Natural killer cell (primary cell): ENCODE measurements around the gene NRXN3. TPM values are rescaled to one million over a fixed set of nuclear protein-coding genes. Genes with fewer than 3 reads are reported as not detected.

Source experiments
- ATAC-seq, 3 donors: fragments of 150-1000 bp in 2 of 3; fragments of 200-7000 bp in 1 of 3; cut with Tn5 transposase; 1 replicate in 1 of 3; 2 replicates in 2 of 3; pipeline ENCODE4 v1.10.0; 2021; ENCODE audit warnings: mild to moderate bottlenecking in 2 of 3, moderate library complexity in 2 of 3
- DNase-seq, 2 donors: peaks; one replicate each; pipeline versions ENCODE4 v3.0.0 to v3.0.0-alpha.2; 2013 to 2021; ENCODE audit warnings: mixed read lengths in 1 of 2
- H3K27ac ChIP-seq: one replicate; pipeline ENCODE4 v1.5.1; 2013; ENCODE audit warnings: mild to moderate bottlenecking, low read length
- H3K27me3 ChIP-seq: one replicate; pipeline ENCODE4 v1.6.1; 2013; ENCODE audit warnings: low read length; ENCODE audit not compliant: control insufficient read depth, insufficient read depth
- H3K36me3 ChIP-seq: one replicate; pipeline ENCODE4 v1.6.1; 2013; ENCODE audit warnings: low read length; ENCODE audit not compliant: control insufficient read depth, insufficient read depth
- H3K4me1 ChIP-seq: one replicate; pipeline ENCODE4 v1.6.1; 2013; ENCODE audit warnings: low read length; ENCODE audit not compliant: control insufficient read depth, insufficient read depth
- H3K4me3 ChIP-seq: one replicate; pipeline ENCODE4 v1.5.1; 2013; ENCODE audit warnings: low read length
- H3K9me3 ChIP-seq: one replicate; pipeline ENCODE4 v1.6.1; 2013; ENCODE audit warnings: low read length; ENCODE audit not compliant: control insufficient read depth, insufficient read depth
- H3K27ac Mint-ChIP-seq, 2 donors: one replicate each; pipeline ENCODE4 v1.8.0; 2022; ENCODE audit warnings: mild to moderate bottlenecking in 2 of 2, mixed read lengths in 2 of 2, moderate library complexity in 1 of 2
- H3K27me3 Mint-ChIP-seq, 2 donors: one replicate each; pipeline ENCODE4 v1.8.0; 2022; ENCODE audit warnings: low read depth in 2 of 2, mixed read lengths in 2 of 2
- H3K36me3 Mint-ChIP-seq: one replicate; pipeline ENCODE4 v1.8.0; 2022; ENCODE audit warnings: mixed read lengths
- H3K4me1 Mint-ChIP-seq, 2 donors: one replicate each; pipeline ENCODE4 v1.8.0; 2022; ENCODE audit warnings: mixed read lengths in 2 of 2
- H3K4me3 Mint-ChIP-seq: one replicate; pipeline ENCODE4 v1.8.0; 2022; ENCODE audit warnings: mild to moderate bottlenecking, moderate library complexity, mixed read lengths
- H3K9me3 Mint-ChIP-seq, 2 donors: one replicate each; pipeline ENCODE4 v1.8.0; 2022; ENCODE audit warnings: mixed read lengths in 2 of 2
- WGBS: methylation state at CpG from one replicate; pipeline ENCODE4 v1.1.7; 2013; ENCODE audit warnings: missing lambda C conversion rate; ENCODE audit not compliant: insufficient coverage; 5-methylcytosine and 5-hydroxymethylcytosine counted together
- intact Hi-C: fragments of 100-400 bp; cut with micrococcal nuclease; formaldehyde crosslinking; loops from one replicate; pipeline ENCODE4 v1.14.2; 2022
- total RNA-seq, 4 donors: library from RNA; stranded (reverse); fragments of 120-200 nt in 1 of 4; gene quantifications; one replicate each; pipeline versions ENCODE4 v1.2.3 to v1.2.4, GENCODE V29; 2013 to 2022
- TF ChIP-seq, protein P1 (sequence below): fragments of 200-600 bp; IDR thresholded peaks from one replicate; pipeline ENCODE4 v1.8.0; 2022; ENCODE audit warnings: antibody characterized with exemption

Gene NRXN3
- total RNA-seq, 3 donors from 2014 or later (not counting 1 experiment from before 2014, with no cell fraction given): not detected

GRCh38 chr14:79248771-79249170, 1078.6 kb downstream of the NRXN3 start:
- 58% methylated on average over 3 of the region's 3 CpGs for WGBS
- Mint-ChIP-seq H3K36me3 (no peaks in the 10 kb centered on the region), H3K27ac (no peak overlapping the region), H3K27me3 (no peaks in the 10 kb centered on the region), H3K4me3 (no peak overlapping the region), H3K9me3 (peaks cover 9 to 14% of the 10 kb centered on the region in 2 donors), H3K4me1 (no peaks in the 10 kb centered on the region)
- no peaks in the 10 kb centered on the region for H3K4me1 ChIP-seq
- TF ChIP-seq, protein P1, sequence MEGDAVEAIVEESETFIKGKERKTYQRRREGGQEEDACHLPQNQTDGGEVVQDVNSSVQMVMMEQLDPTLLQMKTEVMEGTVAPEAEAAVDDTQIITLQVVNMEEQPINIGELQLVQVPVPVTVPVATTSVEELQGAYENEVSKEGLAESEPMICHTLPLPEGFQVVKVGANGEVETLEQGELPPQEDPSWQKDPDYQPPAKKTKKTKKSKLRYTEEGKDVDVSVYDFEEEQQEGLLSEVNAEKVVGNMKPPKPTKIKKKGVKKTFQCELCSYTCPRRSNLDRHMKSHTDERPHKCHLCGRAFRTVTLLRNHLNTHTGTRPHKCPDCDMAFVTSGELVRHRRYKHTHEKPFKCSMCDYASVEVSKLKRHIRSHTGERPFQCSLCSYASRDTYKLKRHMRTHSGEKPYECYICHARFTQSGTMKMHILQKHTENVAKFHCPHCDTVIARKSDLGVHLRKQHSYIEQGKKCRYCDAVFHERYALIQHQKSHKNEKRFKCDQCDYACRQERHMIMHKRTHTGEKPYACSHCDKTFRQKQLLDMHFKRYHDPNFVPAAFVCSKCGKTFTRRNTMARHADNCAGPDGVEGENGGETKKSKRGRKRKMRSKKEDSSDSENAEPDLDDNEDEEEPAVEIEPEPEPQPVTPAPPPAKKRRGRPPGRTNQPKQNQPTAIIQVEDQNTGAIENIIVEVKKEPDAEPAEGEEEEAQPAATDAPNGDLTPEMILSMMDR: no peak
- H3K4me3 ChIP-seq: no peak overlapping the region
- DNase-seq (no peak), ATAC-seq (no peak)
- H3K27ac ChIP-seq: no peak overlapping the region
- intact Hi-C loops: no loop called here
- H3K27me3 ChIP-seq: no peaks in the 10 kb centered on the region
- peaks cover 5% of the 10 kb centered on the region for H3K9me3 ChIP-seq
- no peaks in the 10 kb centered on the region for H3K36me3 ChIP-seq

GRCh38 chr14:79251278-79251677, 1081.1 kb downstream of the NRXN3 start:
- TF ChIP-seq, protein P1: no peak
- H3K36me3 Mint-ChIP-seq: no peaks in the 10 kb centered on the region
- no peaks in the 10 kb centered on the region for H3K4me1 Mint-ChIP-seq
- H3K27ac Mint-ChIP-seq: no peak overlapping the region
- no peaks in the 10 kb centered on the region for H3K27me3 Mint-ChIP-seq
- H3K9me3 Mint-ChIP-seq: peaks cover 13 to 25% of the 10 kb centered on the region in 2 donors
- no peaks in the 10 kb centered on the region for H3K4me1 ChIP-seq
- no peaks in the 10 kb centered on the region for H3K27me3 ChIP-seq
- H3K4me3 ChIP-seq: no peak overlapping the region
- no peak for DNase-seq
- intact Hi-C loops: no loop called here
- no peaks in the 10 kb centered on the region for H3K36me3 ChIP-seq
- no peak for ATAC-seq
- WGBS: 75% methylated on average over 4 of the region's 4 CpGs
- H3K9me3 ChIP-seq: peaks cover 5% of the 10 kb centered on the region
- H3K4me3 Mint-ChIP-seq: no peak overlapping the region
- no peak overlapping the region for H3K27ac ChIP-seq

DNA sequence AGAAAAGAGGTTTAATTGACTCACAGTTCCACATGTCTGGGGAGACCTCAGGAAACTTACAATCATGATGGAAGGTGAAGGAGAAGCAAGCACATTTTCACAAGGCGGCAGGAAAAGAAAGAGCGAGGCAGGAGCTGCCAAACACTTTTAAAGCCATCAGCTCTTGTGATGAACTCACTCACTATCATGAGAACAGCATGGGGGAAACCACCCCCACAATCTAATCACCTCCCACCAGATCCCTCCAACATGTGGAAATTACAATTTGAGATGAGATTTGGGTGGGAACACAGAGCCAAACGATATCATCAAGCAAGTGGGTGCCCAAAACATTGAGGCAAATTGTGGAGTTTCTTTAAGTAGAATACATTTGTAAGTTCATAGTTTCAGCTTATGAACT, 1083.4 kb downstream of the NRXN3 start:
- H3K27me3 Mint-ChIP-seq: no peaks in the 10 kb centered on the region

More for the DNA sequence above, 1083.4 kb downstream of the NRXN3 start:
- TF ChIP-seq, protein P1: no peak
- H3K27ac ChIP-seq: no peak overlapping the region
- Mint-ChIP-seq H3K36me3 (no peaks in the 10 kb centered on the region), H3K9me3 (peaks cover 15 to 25% of the 10 kb centered on the region in 2 donors), H3K4me3 (no peak overlapping the region), H3K27ac (no peak overlapping the region), H3K4me1 (no peaks in the 10 kb centered on the region)
- DNase-seq (no peak), ATAC-seq (no peak)
- no peaks in the 10 kb centered on the region for H3K36me3 ChIP-seq
- no peak overlapping the region for H3K4me3 ChIP-seq
- no peaks in the 10 kb centered on the region for H3K27me3 ChIP-seq
- peaks cover 5% of the 10 kb centered on the region for H3K9me3 ChIP-seq
- no peaks in the 10 kb centered on the region for H3K4me1 ChIP-seq
- intact Hi-C loops: no loop called here
- WGBS: 100% methylated on average over 1 of the region's 3 CpGs
